ENCODE data around the gene TMED3.
A peak's percentile ranks its signal among the peaks of the same experiment; 100 is the strongest.

TMED3 gene

GRCh38 chr15:79332824-79333510 lies 22.1 kb downstream of the TMED3 start:
- Histone ChIP-seq H3K4me3 (no peak overlapping the region), H3K9me3 (replicated peaks in 1 of 11) (peaks cover 0 to 9% (median 5%) of the 10 kb centered on the region in 11 experiments; a peak in 6 of 22 replicates), H3K4me2 (peak overlapping the region in 1 of 11 experiments; percentile 4; a peak in 1 of 22 replicates), H4K20me1 (peaks cover 0 to 10% (median 0%) of the 10 kb centered on the region in 11 experiments; a peak in 5 of 22 replicates), H3K9ac (no peak overlapping the region), H3K27me3 (no peaks in the 10 kb centered on the region), H3K36me3 (peaks cover 10 to 24% (median 14%) of the 10 kb centered on the region in 11 experiments; a peak in 18 of 22 replicates), H3K27ac (no peak overlapping the region), H3K4me1 (peaks cover 0 to 19% (median 10%) of the 10 kb centered on the region in 10 experiments; a peak in 13 of 20 replicates)
- no peak for TF ChIP-seq Cebpa-rat (IDR thresholded peaks at IDR 0.05)

- H3K36me3 ChIP-seq: no peaks in the 10 kb centered on the region
- no peaks in the 10 kb centered on the region for H3K27me3 ChIP-seq
- no peak overlapping the region for H3K4me2 ChIP-seq
- TF ChIP-seq Cebpa-rat (IDR thresholded peaks at IDR 0.05): no peak
- peaks cover 0 to 13% (median 0%) of the 10 kb centered on the region in 11 experiments; a peak in 1 of 22 replicates for H4K20me1 ChIP-seq
- no peak overlapping the region for H3K4me3 ChIP-seq
- no peaks in the 10 kb centered on the region for H3K9me3 ChIP-seq (replicated peaks in 1 of 11)
- H3K9ac ChIP-seq: no peak overlapping the region
- H3K27ac ChIP-seq: no peak overlapping the region
- peaks cover 0 to 11% (median 0%) of the 10 kb centered on the region in 10 experiments; a peak in 4 of 20 replicates for H3K4me1 ChIP-seq
Observed at GRCh38 chr15:79337591-79337990, 26.7 kb downstream of the TMED3 start.

GRCh38 chr15:79339588-79340314 lies 28.8 kb downstream of the TMED3 start:
- Histone ChIP-seq H3K27ac (no peak overlapping the region), H3K4me3 (no peak overlapping the region), H3K9ac (no peak overlapping the region), H3K4me2 (no peak overlapping the region), H3K36me3 (0 out of 22 replicates have a peak, but pooled peaks cover 0 to 4% (median 0%) of the 10 kb centered on the region in 11 experiments), H4K20me1 (peaks cover 0 to 12% (median 0%) of the 10 kb centered on the region in 11 experiments; a peak in 1 of 22 replicates), H3K27me3 (no peaks in the 10 kb centered on the region), H3K4me1 (no peaks in the 10 kb centered on the region), H3K9me3 (replicated peaks in 1 of 11) (no peaks in the 10 kb centered on the region)
- no peak for TF ChIP-seq Cebpa-rat (IDR thresholded peaks at IDR 0.05)

GRCh38 chr15:79340315-79340602 lies 29.3 kb downstream of the TMED3 start:
- Histone ChIP-seq H3K36me3 (peaks cover 0 to 9% (median 0%) of the 10 kb centered on the region in 11 experiments; a peak in 2 of 22 replicates), H3K27ac (no peak overlapping the region), H3K27me3 (no peaks in the 10 kb centered on the region), H3K9ac (no peak overlapping the region), H3K4me1 (no peaks in the 10 kb centered on the region), H3K4me3 (no peak overlapping the region), H3K4me2 (no peak overlapping the region), H3K9me3 (replicated peaks in 1 of 11) (peaks cover 0 to 3% (median 0%) of the 10 kb centered on the region in 11 experiments; a peak in 1 of 22 replicates), H4K20me1 (peaks cover 0 to 12% (median 0%) of the 10 kb centered on the region in 11 experiments; a peak in 1 of 22 replicates)
- TF ChIP-seq Cebpa-rat (IDR thresholded peaks at IDR 0.05): no peak

- no peak overlapping the region for H3K9ac ChIP-seq
- H3K36me3 ChIP-seq: peaks cover 0 to 12% (median 0%) of the 10 kb centered on the region in 11 experiments; a peak in 2 of 22 replicates
- H3K4me2 ChIP-seq: no peak overlapping the region
- no peaks in the 10 kb centered on the region for H3K27me3 ChIP-seq
- no peak overlapping the region for H3K4me3 ChIP-seq
- H4K20me1 ChIP-seq: peaks cover 0 to 12% (median 0%) of the 10 kb centered on the region in 11 experiments; a peak in 1 of 22 replicates
- TF ChIP-seq Cebpa-rat (IDR thresholded peaks at IDR 0.05): no peak
- H3K4me1 ChIP-seq: no peaks in the 10 kb centered on the region
- H3K27ac ChIP-seq: no peak overlapping the region
- H3K9me3 ChIP-seq (replicated peaks in 1 of 11): peaks cover 0 to 6% (median 0%) of the 10 kb centered on the region in 11 experiments; a peak in 1 of 22 replicates
Observed at GRCh38 chr15:79341396-79341795, 30.5 kb downstream of the TMED3 start.

- H3K9ac ChIP-seq: no peak overlapping the region
- no peaks in the 10 kb centered on the region for H4K20me1 ChIP-seq
- H3K36me3 ChIP-seq: peaks cover 0 to 10% (median 0%) of the 10 kb centered on the region in 11 experiments; a peak in 2 of 22 replicates
- no peak overlapping the region for H3K27ac ChIP-seq
- no peak overlapping the region for H3K4me3 ChIP-seq
- no peaks in the 10 kb centered on the region for H3K27me3 ChIP-seq
- TF ChIP-seq Cebpa-rat (IDR thresholded peaks at IDR 0.05): no peak
- H3K4me1 ChIP-seq: peaks cover 0 to 12% (median 0%) of the 10 kb centered on the region in 10 experiments; a peak in 4 of 20 replicates
- H3K4me2 ChIP-seq: no peak overlapping the region
- H3K9me3 ChIP-seq (replicated peaks in 1 of 11): peaks cover 0 to 6% (median 0%) of the 10 kb centered on the region in 11 experiments; a peak in 1 of 22 replicates
Observed at GRCh38 chr15:79349525-79349924, 38.6 kb downstream of the TMED3 start.

GRCh38 chr15:79352206-79352605 lies 41.3 kb downstream of the TMED3 start:
- H3K4me1 ChIP-seq: peaks cover 0 to 15% (median 0%) of the 10 kb centered on the region in 10 experiments; a peak in 4 of 20 replicates

GRCh38 chr15:79357566-79357965 lies 46.7 kb downstream of the TMED3 start:
- H3K4me3 ChIP-seq: no peak overlapping the region

More at GRCh38 chr15:79352206-79352605, 41.3 kb downstream of the TMED3 start:
- H3K27me3 ChIP-seq: no peaks in the 10 kb centered on the region
- TF ChIP-seq Cebpa-rat (IDR thresholded peaks at IDR 0.05): no peak
- H3K9me3 ChIP-seq (replicated peaks in 1 of 11): no peaks in the 10 kb centered on the region
- H3K27ac ChIP-seq: no peak overlapping the region
- no peaks in the 10 kb centered on the region for H3K36me3 ChIP-seq
- H3K4me3 ChIP-seq: no peak overlapping the region
- no peaks in the 10 kb centered on the region for H4K20me1 ChIP-seq
- H3K4me2 ChIP-seq: no peak overlapping the region
- no peak overlapping the region for H3K9ac ChIP-seq

GRCh38 chr15:79358069-79358468 lies 47.2 kb downstream of the TMED3 start:
- H3K4me2 ChIP-seq: peak overlapping the region in 2 of 11 experiments; percentile 17 to 31; a peak in 1 of 22 replicates
- no peaks in the 10 kb centered on the region for H3K27me3 ChIP-seq
- no peak overlapping the region for H3K9ac ChIP-seq
- no peaks in the 10 kb centered on the region for H4K20me1 ChIP-seq
- peaks cover 0 to 13% (median 0%) of the 10 kb centered on the region in 10 experiments; a peak in 3 of 20 replicates for H3K4me1 ChIP-seq
- H3K9me3 ChIP-seq (replicated peaks in 1 of 11): peaks cover 0 to 11% (median 8%) of the 10 kb centered on the region in 11 experiments; a peak in 11 of 22 replicates
- H3K4me3 ChIP-seq: no peak overlapping the region
- H3K27ac ChIP-seq: no peak overlapping the region
- no peak for TF ChIP-seq Cebpa-rat (IDR thresholded peaks at IDR 0.05)
- peaks cover 0 to 12% (median 0%) of the 10 kb centered on the region in 11 experiments; a peak in 3 of 22 replicates for H3K36me3 ChIP-seq

More at GRCh38 chr15:79357566-79357965, 46.7 kb downstream of the TMED3 start:
- H3K36me3 ChIP-seq: peaks cover 0 to 12% (median 0%) of the 10 kb centered on the region in 11 experiments; a peak in 2 of 22 replicates
- TF ChIP-seq Cebpa-rat (IDR thresholded peaks at IDR 0.05): no peak
- H3K27ac ChIP-seq: no peak overlapping the region
- H3K9ac ChIP-seq: no peak overlapping the region
- H3K27me3 ChIP-seq: no peaks in the 10 kb centered on the region
- peaks cover 0 to 13% (median 0%) of the 10 kb centered on the region in 10 experiments; a peak in 3 of 20 replicates for H3K4me1 ChIP-seq
- H4K20me1 ChIP-seq: no peaks in the 10 kb centered on the region
- H3K9me3 ChIP-seq (replicated peaks in 1 of 11): peaks cover 0 to 8% (median 7%) of the 10 kb centered on the region in 11 experiments; a peak in 11 of 22 replicates
- peak overlapping the region in 2 of 11 experiments; percentile 17 to 31; a peak in 2 of 22 replicates for H3K4me2 ChIP-seq
